T1000 (cell line): Measurements from ENCODE around the gene FRMD7.

Source experiments
- DNase-seq: peaks from one replicate; lab custom pipeline; 2025; ENCODE audit warnings: mixed read lengths; lab: John Stamatoyannopoulos, UW

FRMD7 gene

DNA sequence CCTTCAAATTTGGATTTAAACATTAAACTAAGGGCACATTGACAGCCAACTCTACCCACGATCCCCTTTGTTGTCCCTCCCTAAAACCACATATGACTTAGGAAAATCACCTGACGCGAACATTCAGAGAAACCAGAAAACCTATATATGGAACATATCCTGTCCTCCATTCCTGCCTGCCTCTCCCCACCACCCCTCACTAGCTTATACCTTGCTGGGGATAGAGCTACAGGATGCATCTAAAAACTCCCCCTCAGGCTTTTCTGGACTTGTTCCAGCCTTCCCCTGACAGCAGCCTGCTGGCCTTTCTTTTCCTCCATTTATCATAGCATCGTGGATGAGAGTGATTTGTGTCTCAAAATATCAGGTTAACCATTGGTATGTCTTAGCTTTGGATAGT is 96.0 kb downstream of the FRMD7 start:
- DNase-seq: no peak

DNA sequence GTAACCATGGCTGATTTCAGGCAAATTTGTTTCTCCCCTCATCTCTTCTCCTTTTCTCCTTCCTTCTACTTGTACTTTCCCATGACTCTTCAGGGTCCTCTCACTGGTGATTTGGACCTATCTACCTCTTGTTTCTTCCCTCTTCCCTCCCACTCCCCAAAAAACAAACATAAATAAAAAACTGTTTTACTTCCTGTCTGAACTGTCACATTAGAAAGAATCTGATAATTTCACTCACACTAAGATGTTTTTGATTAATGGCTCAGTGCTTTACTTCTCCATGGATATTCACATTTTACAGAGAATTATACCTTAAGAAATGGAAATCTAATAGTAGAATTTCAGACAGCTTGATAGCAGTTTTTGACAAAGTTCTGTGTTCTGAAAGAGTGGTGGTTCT is 97.6 kb downstream of the FRMD7 start:
- no peak for DNase-seq
